ENCODE measurements around the gene MAST3.

- TF ChIP-seq FOS (IDR thresholded peaks at IDR 0.05; ENCODE audit: borderline replicate concordance, insufficient read depth, low read length) (no peak), CTCF (IDR thresholded peaks at IDR 0.05; ENCODE audit: extremely low read depth in 1 of 2, insufficient read depth in 1 of 2, low read depth in 1 of 2, low read length in 2 of 2) (no peak), POLR2A (IDR thresholded peaks at IDR 0.05; ENCODE audit: low read depth, low read length) (no peak), MYC (IDR thresholded peaks at IDR 0.05; ENCODE audit: low read depth, low read length) (no peak), MAX (IDR thresholded peaks at IDR 0.05; ENCODE audit: insufficient read depth, insufficient read length) (no peak), POLR2AphosphoS5 (IDR thresholded peaks at IDR 0.05; ENCODE audit: insufficient read depth, low read depth, low read length) (no peak), EZH2 (IDR thresholded peaks at IDR 0.05; ENCODE audit: borderline replicate concordance, low read depth, low read length, severe bottlenecking) (no peak), GATA2 (IDR thresholded peaks at IDR 0.05; ENCODE audit: insufficient read depth, insufficient read length, low read depth, low read length) (no peak)
Measured at GRCh38 chr19:18107235-18107634, 9.7 kb downstream of the MAST3 start.

Measured in endothelial cell of umbilical vein (primary cell).